ENCODE data around the gene GPR3.
"Not testable (repeated sequence)": the region's sequence is repeated elsewhere in the genome, so short reads cannot be mapped to it uniquely, and the experiment has no call there.

GPR3 gene

DNA sequence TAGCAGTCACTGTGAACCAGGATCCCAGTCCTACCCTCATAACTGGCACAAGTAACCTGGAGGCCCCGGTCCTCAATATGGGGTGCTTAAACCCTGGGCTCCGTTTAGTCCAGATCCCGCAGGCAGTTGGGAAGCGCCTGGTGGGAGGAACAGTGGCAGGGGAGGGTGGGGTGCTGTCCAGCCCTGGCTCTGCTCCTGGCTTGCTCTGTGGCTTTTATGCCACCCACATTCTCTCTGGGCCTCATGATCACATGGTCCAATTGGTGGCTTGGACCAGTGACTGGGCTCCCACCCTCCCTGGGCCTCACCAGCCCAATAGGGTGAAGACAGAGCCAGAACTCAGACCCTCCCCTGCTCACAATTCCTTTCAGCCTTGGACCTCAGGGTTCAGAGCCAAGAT, 12.2 kb upstream of the GPR3 start:
- no peak for FAIRE-seq

DNA sequence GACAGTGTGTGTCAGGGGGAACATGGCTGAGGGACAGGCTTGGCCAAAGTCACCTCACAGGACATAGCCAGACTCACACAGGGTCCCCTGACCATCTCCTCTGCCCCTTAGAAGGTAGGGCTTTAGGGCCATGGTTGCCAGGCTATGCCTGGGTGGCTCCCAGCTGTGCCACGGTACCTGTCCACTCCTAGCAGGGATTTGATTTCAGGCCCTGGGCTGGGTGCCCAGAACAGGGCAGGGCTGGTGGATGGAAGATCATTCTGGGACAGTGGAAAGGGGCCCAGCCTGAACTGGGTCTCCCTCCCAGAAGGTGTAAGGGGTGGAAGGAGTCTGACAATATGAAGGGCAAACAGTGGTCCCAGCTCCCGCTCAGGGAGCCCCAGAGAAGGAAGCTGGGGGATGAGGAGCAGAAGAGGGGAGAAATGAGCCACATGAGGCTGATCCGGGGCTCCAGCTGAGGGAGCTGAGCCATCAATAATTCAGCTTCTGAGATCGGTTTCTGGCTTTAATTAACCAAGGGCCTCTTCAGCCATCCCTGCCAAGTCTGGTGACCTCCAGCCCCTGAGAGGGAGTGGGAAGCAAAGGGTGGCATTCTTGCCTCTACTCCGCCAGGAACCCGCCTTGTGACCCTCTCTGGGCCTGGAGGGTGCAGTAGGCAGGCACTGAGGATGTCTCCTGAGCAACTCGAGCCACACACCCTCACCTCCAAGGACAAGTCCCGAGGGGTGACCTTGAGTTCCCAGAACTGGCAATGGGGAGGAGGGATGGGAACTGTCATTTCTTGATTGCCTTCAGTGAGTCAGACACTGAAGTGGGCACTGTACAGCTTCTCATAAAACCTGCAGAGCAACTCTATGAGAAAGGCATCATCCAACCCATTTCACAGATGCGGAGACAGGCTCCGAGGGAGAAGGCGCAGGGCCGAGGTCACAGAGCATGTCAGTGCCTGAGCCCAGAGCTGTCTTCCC, 11.4 kb upstream of the GPR3 start:
- no peak for FAIRE-seq

DNA sequence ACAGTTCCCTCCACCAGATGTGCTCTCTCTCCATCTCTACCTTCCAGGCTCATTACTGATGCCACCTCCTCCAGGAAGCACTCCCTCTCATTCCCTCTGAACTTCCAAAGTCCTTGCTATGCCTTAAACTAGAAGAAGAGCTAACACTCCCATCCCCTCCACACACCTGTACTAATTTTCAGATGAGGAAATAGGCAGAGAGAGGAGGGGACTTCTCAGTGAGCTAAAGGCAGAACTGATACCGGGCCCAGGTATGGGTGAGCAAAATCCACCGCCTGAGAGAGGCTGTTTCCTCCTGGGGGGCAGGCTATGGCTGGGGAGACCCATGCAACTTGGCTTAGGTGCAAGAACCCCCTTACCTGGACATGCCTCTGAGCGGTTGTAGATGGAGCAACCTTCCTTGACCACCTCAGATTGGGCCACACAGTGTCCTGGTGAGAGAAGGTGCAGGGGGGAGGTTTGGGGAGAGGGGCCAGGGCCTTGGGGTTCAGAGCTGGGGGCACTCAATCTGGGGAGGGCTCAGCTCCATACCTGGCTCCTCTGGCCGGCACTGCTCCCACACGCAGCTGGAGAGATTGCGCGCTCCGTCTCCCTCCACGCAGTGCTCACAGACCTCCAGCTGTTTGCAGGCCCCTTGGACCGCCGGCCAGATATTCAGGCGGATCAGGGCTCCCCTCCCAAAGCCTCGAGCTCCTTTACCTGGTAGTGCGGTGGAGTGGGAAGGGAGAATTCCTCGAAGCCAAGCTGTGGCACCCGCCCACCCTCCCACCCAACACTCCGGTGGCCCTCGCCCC, 10.3 kb upstream of the GPR3 start:
- no peak for FAIRE-seq

DNA sequence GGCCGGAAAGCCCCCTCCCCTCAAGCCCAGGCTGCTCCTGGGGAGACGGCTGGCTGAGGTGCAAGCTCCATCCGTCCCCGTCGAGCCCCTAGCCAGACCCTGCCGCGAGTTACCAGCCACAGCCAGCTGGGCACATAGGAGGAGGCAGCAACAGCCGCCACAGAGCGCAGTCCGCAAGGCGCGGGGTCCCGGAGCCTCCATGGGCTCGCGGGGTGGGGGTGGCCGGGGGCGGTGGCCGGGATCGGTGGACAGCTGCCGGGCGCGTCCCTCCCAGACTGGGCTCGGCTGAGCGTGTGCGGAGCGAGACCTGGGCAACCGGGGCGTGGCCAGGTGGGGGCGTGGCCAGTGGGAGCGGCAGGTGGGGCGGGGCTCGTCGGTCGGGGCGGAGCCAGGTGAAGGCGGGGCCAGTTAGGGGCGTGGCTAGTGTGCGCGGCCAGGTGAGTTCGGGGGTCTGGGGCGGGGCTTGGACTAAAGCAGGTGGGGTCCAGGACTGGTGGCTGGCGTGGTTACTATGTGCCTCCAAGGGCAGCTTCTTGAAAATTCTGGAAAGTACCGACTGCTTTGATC, 9.3 kb upstream of the GPR3 start, which contains the start of gene CD164L2:
Gene CD164L2, minus strand, starts transcription at position 295 of the 567 bp plus-strand sequence. Its CDS starts 94 bp downstream, at position 201.
- no peak for FAIRE-seq

DNA sequence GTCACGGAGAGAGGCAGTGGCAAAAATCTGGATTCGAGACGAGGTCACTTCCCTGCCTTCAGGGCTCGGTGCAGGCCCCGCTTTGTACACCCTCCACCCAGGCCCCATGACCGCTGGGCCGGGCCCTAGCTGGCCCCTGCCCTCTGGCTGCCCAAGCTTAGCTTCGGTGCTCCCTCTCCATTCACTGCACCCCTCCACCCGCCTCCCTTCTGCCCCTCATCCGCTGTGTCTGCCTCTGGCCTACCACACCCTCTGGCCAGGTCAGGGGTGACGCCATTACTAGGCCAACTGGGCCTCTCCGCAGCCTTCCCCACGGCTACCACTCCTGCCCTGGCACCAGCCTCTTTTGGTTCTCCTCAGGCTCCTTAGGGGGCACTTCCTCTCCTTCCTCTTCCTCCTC, 8.8 kb upstream of the GPR3 start:
- no peak for FAIRE-seq

DNA sequence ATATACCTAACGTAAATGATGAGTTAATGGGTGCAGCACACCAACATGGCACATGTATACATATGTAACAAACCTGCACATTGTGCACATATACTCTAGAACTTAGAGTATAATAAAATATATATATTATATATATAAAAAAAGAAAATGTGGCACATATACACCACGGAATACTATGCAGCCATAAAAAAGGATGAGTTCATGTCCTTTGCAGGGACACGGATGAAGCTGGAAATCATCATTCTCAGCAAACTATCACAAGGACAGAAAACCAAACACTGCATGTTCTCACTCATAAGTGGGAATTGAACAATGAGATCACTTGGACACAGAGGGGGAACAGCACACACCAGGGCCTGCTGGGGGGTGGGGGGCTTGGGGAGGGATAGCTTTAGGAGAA, 7.6 kb upstream of the GPR3 start:
- FAIRE-seq = not testable (repeated sequence)

DNA sequence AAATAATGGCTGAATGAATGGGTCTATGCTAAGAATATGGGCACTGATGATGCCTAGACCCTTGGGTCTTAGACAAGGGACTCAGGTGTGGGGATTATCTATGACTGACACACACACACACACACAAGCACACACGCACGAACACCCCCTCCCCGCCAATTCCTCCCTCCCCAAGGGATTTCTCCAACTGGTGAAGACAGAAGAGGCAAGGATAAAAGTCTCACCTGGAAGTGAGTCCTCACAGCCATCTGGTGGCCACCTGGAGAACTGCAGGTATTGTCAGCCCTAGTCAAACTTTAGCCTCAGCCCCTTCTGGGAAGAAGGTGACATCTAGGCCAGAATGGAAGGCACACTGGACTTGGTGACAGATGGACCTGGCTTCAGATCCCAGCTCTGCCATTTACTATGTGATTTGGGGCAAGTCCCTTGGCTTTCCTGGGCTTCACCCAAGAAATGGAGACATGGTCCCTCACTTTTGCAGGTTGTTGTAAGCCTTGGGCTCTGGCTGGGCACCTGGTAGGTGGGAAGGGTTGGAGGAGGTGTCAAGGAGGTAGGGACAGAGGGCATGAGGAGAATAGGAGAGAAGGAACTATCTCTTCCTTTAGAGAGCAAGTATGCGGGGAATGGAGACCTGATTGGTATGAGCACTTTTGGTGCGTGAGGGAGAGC, 4.0 kb upstream of the GPR3 start:
- FAIRE-seq = no peak

DNA sequence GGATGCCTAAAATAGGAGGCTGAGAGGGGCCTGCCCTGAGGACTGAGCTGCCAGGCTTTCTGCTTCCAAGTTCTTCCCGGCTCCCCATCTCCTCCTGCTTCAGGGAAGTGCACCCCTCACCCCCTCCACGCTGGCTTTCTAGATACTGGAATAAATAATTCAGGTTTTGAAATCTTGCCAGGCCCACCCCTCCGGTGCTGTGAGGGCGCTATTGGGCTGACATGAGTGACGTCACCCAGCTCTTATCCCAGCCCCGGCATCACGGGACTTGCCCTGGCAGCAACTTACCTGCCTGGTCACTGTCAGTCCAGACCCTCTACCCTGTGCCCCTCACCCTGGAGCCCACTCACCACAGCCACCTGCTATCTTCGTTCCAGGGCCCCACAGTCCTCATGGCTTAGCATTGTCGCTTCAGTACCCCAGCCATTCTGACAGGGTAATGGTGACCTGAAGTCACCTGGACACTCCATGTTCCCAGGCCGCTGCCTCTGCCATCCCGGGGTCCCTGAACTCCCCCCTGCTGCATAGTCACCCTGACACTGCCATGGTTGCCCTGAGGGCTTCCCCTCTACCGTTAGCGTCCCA, 819 bp upstream of the GPR3 start:
- no peak for FAIRE-seq

DNA sequence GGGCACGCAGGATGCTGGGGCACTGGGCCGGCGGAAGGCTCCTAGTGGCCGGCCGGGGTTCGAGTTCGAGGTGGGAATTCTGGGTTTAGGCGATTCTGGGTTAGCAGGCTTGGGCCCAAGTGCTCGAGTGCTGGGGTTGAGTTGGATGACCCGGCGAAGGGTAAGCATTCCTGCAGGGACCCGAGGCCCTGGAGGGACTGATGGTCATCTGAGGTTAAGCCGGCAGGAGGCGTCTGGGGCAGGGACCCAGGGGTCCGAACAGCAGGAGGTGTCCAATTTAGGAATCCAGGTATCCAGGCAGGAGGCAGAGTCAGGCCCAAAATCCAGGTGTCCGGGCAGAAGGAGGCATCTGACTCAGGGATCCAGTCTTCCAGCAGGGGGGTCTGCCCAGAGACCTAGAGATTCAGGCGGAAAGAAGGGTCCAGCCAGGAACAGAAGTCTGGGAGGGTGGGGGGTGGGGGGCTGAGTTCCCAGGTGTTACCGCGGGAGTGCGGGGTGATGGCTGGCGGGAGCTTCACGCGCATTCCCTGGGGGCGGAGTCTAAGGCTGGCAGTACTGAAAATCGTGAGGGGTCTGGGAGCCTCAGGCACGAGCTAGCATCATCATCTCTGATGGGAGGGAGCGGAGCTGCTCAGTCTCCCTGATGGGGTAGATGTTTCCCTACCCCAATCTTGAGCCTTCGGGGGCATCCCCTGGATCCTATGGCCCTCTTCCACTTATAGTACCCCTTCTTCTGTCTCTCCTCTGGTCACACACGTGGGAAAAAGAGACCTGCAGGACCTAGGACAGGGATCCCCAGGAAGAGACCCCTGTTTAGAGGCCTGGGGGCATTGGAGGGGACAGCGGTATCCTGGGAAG, 585 bp downstream of the GPR3 start:
- no peak for FAIRE-seq

DNA sequence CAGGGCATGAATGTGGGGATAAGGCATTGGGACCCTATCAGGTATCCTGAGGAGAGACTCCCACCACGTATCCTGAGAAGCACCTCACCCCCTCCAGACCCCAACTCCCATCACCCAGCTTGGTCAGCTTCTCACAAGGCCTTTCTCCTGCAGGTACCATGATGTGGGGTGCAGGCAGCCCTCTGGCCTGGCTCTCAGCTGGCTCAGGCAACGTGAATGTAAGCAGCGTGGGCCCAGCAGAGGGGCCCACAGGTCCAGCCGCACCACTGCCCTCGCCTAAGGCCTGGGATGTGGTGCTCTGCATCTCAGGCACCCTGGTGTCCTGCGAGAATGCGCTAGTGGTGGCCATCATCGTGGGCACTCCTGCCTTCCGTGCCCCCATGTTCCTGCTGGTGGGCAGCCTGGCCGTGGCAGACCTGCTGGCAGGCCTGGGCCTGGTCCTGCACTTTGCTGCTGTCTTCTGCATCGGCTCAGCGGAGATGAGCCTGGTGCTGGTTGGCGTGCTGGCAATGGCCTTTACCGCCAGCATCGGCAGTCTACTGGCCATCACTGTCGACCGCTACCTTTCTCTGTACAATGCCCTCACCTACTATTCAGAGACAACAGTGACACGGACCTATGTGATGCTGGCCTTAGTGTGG, 1.3 kb downstream of the GPR3 start:
- no peak for FAIRE-seq

DNA sequence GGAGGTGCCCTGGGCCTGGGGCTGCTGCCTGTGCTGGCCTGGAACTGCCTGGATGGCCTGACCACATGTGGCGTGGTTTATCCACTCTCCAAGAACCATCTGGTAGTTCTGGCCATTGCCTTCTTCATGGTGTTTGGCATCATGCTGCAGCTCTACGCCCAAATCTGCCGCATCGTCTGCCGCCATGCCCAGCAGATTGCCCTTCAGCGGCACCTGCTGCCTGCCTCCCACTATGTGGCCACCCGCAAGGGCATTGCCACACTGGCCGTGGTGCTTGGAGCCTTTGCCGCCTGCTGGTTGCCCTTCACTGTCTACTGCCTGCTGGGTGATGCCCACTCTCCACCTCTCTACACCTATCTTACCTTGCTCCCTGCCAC, 1.8 kb downstream of the GPR3 start:
- no peak for FAIRE-seq

DNA sequence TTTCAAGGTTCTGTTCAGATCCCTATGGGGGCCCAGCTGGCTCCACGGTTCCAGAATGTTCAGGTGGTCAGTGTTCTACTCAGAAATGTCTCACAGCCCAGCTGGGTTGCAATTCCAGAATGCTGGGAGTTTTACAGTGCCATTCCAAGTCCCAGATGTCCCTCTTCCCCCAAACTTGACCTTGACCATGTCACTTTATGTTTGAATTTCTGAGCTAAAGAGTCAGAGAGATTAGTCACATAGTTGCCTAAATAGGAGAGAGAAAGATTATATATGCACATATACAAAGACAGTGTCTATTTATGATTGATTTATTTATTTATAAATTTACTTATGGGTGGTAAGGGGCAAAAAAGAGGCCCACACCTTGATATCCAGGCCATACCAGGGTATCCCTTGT, 2.5 kb downstream of the GPR3 start:
- no peak for FAIRE-seq

DNA sequence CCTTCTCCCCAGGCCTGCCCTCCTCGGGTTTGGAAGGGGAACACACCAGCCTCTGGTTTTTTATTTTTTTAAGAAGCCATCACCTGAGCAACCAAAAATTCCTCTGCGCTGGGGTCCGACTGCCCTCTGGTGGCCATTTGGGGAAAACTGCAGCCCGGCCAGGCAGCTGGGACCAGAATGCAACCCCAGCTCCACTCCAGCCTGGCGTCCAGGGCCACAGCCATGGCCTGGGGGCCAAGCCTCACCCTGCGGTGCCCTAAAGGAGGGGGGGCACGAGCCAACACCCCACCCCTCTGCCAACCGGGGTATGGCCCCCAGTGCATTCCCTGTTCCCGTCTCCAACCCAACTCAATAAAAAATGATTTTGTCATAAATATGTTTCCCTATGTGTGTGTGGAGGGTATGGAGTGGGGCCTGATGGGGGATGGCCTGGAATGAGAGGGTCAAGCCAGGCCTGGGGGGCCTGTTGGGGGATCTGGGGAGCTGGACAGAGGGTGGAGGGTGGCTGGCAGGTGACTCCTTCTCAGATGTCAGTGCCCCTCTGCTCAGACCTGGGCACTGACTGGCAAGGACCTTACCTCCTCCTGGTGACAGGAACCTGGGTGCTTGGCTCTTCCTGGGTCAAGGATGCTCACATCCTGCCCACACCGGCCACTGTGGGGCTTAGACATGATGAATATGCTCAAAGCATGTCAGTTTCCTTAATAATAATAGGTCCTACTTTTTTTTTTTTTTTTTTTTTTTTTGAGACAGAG, 3.2 kb downstream of the GPR3 start:
- no peak for FAIRE-seq

DNA sequence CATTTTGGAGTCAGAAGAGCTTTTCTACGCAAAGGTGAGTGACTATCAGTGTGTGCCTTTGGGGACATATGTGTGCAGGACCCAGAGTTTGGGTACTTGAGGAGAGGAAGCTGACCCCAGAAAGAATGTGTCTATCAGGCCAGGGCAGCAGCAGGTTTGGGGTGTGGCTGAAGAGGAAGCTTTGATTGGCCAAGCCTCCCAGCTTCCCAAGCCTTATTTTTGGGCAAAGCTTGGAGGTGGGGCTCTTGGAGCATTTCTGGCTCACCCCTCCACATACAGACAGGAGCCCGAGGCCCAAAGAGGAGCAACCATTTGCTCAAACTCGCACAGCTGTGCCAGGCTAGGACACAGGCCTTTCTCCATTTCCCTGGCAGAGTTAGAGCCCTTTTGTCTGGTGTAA, 4.7 kb downstream of the GPR3 start:
- no peak for FAIRE-seq

DNA sequence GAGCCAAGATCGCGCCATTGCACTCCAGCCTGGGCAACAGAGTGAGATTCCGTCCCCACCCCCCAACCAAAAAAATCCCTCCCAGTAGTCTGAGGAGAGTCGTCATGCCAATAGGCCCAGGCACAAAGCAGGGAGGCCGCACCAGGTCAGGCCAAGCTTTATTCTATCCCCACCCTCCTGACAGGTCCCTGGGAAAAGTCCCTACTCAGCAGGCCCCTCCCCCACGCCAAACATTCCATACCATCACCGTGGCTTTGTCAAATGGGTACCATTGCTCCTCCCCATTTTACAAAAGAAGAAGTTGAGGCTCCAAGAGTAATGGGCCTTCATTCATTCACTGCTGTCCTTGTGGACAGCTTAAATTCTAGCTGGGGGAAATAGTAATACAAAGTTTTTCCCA, 5.3 kb downstream of the GPR3 start:
- FAIRE-seq = no peak

DNA sequence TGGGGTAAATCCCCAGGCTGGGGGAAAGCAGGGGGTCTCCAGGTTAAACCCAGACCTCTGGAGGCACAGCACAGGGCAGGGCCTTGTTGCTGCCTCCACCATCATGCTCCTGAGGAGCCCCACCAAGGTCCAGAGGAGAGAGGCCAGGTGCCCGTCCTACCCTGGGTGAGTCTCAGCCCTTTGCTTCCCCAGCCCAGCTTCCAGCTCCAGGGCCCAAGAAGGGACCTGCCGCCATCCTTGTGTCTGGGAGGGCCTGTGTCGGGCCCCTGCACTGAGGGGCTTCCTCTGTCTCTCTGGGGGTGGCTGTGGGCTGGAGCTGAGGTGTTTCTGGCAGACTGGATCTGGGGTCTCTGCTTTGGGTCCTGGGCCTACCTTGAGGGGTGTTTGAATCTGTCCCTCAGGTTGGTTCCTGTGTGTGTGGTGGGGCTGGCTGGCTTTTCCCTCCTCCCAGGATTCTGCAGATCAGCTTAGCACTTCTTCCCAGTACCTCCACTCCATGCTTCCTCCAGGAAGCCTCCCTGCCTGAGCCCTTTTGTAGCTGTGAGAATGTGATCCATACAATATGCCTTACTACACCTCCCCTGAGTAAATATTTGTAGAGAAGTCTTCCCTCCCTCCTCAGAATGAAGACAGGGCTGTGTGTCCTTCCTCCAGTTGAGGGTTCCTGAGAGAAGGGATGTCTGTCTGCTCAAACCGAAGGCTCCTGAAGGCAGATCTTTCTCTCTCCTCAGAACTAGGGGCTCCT, 6.2 kb downstream of the GPR3 start:
- FAIRE-seq = no peak

DNA sequence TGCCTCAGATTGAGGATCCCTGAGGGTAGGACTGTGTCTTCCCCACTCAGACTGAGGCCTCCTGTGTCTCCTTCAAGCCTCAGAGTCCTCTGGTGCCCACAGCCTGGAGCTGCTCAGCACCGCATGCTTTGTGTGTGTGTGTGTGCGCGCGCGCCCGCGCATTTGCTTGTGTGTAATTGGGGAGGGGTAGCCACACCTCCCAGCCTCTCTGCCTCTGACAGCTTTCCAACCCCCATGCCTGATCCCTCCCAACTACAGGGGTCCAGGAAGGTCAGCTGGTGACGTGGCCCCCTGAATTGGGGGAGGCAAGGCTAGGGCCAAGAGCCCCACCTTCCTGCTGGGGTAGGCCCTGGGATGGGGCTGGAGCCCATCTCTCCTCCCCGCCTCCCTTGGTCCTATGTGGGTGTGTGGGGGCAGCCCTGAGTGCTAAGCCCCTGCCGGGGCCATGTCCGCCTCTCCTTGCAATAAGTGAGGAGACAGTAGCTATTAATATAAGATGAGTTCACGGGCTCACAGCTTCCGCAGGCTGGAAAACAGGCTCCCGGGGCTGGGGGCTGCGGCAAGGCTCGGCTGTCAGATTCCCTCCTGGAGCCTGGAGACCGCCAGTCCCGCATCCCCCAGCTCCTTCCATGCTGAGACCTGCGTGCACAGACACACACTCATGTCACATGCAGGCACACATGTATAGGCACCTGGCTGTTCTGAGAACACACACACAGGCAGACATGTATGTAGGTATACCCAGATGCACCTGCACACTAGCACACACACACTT, 7.0 kb downstream of the GPR3 start:
- FAIRE-seq = no peak

DNA sequence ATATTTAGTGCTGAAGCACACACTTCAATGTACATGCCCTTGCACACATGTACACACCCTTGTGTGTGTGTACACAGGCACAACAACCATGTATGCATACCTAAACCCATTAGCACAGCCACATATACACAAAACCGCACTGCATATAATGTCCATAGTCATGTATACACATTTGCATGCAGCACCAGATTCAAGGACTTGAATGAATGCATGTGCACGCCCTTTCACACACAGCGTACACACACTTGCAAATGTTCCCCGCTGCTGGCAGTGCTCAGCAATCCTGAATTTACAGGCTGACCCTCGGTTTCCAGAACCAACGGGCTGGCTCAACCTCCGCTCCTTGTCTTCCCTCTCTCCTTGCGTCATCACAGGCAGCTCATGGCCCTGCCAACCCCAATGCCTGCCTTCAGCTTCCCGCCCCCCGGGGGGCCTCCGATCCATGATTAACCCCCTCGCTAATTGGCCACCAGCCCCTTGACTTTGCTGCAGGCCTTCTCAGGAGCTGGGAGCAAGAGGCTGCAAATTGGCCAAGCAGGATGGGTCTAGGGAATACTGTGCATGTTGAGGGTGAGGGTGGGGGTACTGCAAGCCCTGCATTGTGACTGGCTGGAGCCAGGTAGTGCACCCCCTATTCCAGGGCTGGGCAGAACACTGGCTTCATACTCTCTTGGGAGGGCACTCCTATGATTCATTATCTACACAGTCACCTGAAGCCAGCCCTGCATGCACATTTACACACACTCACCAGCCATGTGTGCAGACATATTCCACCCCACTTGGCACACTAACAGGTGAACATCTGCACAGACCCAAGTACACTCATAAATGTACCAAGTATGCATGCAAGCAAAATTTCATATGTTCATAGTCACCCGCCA, 7.9 kb downstream of the GPR3 start:
- FAIRE-seq = no peak

Measured in TTC549 (cell line).